ENCODE measurements around the gene GJD3. TPM values are rescaled to one million over a fixed set of nuclear protein-coding genes. Genes with fewer than 3 reads are reported as not detected.

Gene GJD3
- total and polyA plus RNA-seq, 9 of the 15 experiments (the other 6 are each of a cell fraction or from before 2014, with no cell fraction given): 0.17 to 0.38 TPM; not detected in 7

GRCh38 chr17:40317880-40318829, 46.4 kb downstream of the GJD3 start (continued):
- TF ChIP-seq ZNF23 (CRISPR knock-in tag; IDR thresholded peaks at IDR 0.05) (no peak), RNF219 (CRISPR knock-in tag; IDR thresholded peaks at IDR 0.05) (no peak), HOMEZ (CRISPR knock-in tag; IDR thresholded peaks at IDR 0.05) (no peak), ZC3H4 (CRISPR knock-in tag; IDR thresholded peaks at IDR 0.05; ENCODE audit: borderline replicate concordance) (no peak), MAZ (CRISPR knock-in tag; conservative IDR thresholded peaks at IDR 0.05 in 1 of 2, IDR thresholded peaks at IDR 0.05 in 1 of 2) (peak; percentile 50 to 70; a peak in 3 of 4 replicates), ZNF699 (CRISPR knock-in tag; IDR thresholded peaks at IDR 0.05; ENCODE audit: insufficient replicate concordance) (no peak), EGR1 (conservative IDR thresholded peaks at IDR 0.05) (peak; percentile 91), ZSCAN29 (IDR thresholded peaks at IDR 0.05) (no peak), ZC3H11A (IDR thresholded peaks at IDR 0.05; ENCODE audit: low read depth, low read length) (no peak), ZNF511 (CRISPR knock-in tag; IDR thresholded peaks at IDR 0.05) (no peak), YY1 (IDR thresholded peaks at IDR 0.05; ENCODE audit: borderline replicate concordance in 1 of 3, control insufficient read depth in 1 of 3, extremely low read depth in 1 of 3, insufficient read depth in 3 of 3, insufficient read length in 1 of 3, insufficient replicate concordance in 2 of 3, low read depth in 1 of 3, low read length in 2 of 3) (peak; percentile 57 to 92 (median 89)), ZNF3 (CRISPR knock-in tag; IDR thresholded peaks at IDR 0.05) (no peak), FOXO4 (CRISPR knock-in tag; IDR thresholded peaks at IDR 0.05) (no peak), ZBTB5 (IDR thresholded peaks at IDR 0.05) (no peak), TOE1 (IDR thresholded peaks at IDR 0.05; ENCODE audit: borderline replicate concordance) (peak; percentile 83; the same call in 1 of the 2 replicates), TOE1 (CRISPR knock-in tag; IDR thresholded peaks at IDR 0.05; ENCODE audit: borderline replicate concordance, low read depth) (no peak), DMBX1 (CRISPR knock-in tag; IDR thresholded peaks at IDR 0.05; ENCODE audit: borderline replicate concordance) (no peak), NFIX (CRISPR knock-in tag; IDR thresholded peaks at IDR 0.05; ENCODE audit: low read depth) (no peak)

Measured in K562 (cell line).